GM10847 (cell line): ENCODE measurements around the gene GBE1.

Experiments used
- POLR2A ChIP-seq: IDR thresholded peaks from 2 replicates; pipeline ENCODE4 v1.6.1; 2011; ENCODE audit not compliant: insufficient read length; ENCODE audit errors: extremely low read depth

Gene GBE1

GRCh38 chr3:81761904-81762580 lies 597 bp upstream of the GBE1 start:
- TF ChIP-seq POLR2A: no peak

DNA sequence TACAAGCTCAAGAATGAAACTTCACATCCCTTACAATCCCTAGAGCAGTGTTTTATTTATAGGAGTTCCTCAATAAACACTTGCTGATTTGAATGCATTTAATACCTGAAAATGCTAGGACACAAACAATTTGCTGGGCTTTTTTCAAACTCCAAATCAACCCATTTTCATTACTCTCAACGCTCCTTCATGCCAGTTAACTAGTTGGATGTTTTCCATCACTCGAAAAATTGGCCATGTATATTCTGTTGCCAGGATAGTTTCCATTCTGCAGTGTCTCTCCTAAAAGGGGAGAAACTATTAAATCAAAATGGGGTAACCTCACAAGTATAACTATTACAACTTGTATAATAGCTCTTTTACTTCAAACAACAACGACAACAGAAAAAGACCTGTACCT lies 1.2 kb downstream of the GBE1 start:
- no peak for TF ChIP-seq POLR2A

DNA sequence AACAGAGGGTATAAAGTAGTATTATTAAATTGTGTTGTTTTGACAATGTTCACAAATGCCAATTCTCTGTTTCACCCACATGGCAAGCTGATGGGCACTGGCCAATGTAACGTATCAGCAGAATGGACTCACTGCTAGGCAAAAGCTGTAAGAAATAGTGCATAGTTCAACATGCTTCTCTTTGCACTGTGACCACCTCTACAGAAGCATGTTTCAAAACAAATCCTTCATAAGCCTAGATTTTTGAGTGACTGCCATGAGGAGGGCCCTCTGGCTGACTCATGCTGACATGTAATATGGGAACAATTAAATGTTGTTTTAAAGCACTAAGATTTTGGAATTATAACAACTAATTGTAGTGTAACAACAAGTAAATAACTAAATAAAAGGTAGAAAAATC lies 3.2 kb downstream of the GBE1 start:
- TF ChIP-seq POLR2A: no peak

DNA sequence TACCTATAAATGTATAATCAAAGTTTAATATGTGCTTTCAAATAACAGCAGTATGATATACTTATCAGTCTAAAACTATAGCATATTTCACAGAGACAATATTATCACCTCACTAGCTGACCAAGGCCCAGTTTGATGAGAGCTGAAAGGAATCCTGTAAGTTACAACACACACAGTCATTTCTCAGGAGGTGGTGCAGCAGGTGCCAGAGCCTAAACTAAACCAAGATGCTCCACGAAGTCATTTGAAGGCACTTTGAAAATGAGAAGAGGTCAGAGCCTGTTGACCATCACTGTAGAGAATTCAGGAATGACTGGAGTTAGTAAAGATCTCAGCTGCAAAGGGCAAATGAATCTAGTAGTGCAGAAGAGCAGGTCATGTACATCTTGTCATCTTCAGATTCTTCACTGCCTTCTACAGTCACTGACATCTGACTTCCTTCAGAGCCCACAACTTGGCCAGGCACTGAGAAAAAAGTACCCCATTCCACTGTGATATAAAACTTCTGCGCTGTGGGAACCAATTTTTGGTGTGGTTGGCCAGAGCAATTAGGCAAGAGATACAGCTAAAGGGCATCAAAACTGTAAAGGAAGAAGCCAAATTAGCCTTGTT lies 7.9 kb downstream of the GBE1 start:
- no peak for TF ChIP-seq POLR2A

GRCh38 chr3:81752604-81753003 lies 8.8 kb downstream of the GBE1 start:
- TF ChIP-seq POLR2A: no peak

DNA sequence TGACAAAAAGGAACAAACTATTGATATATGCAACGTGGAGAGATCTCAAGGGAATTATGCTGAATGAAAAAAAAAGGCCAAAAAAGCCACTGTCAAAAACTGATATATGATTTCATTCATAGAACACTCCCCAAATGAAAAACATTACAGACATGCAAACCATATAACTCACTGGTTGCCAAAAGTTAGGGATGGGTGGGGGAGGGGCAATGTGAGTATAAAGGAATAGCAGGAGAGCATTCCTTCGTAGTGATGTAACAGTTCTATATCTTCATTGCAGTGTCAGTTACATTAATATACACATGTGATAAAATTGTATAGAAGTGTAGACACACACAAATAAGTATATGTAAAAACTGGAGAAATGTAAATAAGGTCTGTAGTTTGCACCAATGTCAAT lies 12.2 kb downstream of the GBE1 start:
- TF ChIP-seq POLR2A: no peak

GRCh38 chr3:81744366-81744765 lies 17.1 kb downstream of the GBE1 start:
- TF ChIP-seq POLR2A: no peak

DNA sequence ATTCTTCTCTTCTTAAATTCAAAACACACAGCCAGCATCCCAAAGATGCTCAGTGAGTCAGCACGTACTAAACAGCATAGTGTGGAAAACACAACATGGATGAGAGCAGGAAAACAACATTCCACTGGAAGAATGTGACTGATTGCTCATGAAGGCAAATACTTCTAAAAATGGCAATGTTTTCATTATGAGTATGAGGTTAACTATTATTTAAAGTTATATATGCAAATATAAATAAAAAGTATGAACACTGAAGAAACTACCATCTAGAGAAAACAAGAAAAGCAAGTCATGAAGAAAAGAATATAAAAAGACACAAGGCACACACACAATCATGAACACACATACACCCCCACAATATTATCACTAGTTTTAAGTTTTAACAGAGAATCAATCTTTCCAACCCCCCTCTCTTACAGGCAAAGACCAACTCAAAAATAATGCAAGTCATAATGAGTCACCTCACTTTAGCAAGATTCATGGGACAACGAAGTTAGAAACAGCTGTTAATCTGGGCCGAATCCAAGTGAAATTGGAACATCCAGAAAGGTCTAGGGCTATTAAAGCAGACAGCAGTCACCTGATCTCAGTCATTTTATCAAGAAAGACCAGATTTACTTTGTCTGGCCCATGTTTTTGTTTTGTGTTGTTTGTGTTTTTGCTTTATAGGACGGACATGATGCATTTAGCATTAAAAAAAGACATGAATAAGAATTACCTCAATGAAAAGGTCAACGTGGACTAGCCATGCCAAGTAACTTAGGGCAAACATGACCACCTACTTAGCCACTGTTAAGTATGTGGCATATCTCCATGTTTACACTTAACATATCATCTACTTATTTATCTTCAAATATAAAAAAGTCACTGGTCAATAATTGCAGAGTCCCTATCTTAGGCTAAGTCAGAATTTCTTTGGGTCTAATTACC lies 18.1 kb downstream of the GBE1 start:
- TF ChIP-seq POLR2A: no peak

DNA sequence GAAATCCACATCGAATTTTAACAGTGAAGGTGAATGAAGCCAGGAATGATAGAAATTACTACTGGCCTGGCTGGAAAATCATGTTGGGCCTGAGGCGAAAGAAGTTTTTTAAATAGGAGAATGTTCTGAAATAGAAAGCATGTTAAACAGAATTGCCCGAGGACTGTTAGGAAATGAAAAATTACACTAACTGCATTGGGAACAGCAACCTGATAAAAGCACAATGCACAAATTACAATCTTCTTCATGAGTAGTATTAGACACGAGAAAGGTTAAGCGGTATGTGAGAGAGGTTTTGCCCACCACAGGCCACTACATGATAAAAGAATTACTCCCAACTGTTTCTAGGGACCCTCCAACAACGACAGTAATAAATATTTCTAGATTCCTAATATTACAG lies 18.9 kb downstream of the GBE1 start:
- TF ChIP-seq POLR2A: no peak

DNA sequence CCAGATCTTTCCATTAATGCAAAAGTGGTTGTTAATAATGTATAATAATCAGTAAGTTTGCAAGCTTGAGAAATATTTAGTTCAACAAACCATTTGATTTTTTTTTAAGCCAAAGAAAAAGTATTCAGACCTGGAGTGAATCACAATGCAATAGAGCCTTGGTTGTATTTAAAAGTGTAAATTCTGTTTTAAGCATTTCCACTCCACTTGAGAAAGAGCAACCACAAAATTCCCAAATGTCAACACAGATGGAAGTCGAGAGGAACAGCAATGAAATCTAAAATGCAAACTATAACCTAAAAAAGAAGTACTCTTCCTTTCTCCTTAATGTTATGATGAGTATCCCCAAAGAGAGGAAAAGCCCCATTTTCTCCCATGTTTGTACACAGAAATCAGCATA lies 20.2 kb downstream of the GBE1 start:
- no peak for TF ChIP-seq POLR2A

GRCh38 chr3:81740731-81741130 lies 20.7 kb downstream of the GBE1 start:
- TF ChIP-seq POLR2A: no peak

GRCh38 chr3:81735334-81735733 lies 26.1 kb downstream of the GBE1 start:
- TF ChIP-seq POLR2A: no peak

GRCh38 chr3:81734742-81735141 lies 26.7 kb downstream of the GBE1 start:
- TF ChIP-seq POLR2A: no peak

- no peak for TF ChIP-seq POLR2A
These were observed 28.8 kb downstream of the GBE1 start for GRCh38 chr3:81732642-81733041.

GRCh38 chr3:81728766-81729544 lies 32.5 kb downstream of the GBE1 start:
- TF ChIP-seq POLR2A: no peak
